ENCODE data around the gene LRBA.

DNA sequence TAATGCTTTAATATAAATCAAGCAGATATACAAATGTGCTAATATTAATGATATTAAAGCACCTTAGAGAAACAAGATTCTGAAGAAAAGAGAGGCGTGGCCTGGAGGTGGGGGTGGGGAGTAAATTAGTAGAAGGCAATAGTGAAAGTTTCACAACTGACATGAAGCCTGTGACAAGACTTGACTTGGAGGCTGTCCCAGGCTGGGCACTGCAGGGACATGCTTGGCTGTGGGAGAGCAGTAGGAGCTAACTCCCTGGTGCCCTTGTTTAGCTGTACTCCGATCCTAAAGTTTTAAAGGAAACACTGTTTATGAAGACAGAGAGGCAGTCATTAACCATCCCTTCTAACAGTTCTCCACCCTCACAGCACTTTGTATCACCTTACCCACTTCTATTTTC, 672.1 kb downstream of the LRBA start:
- TF ChIP-seq EP300 (IDR thresholded peaks at IDR 0.05) (no peak), CTCF (IDR thresholded peaks at IDR 0.05) (no peak), POLR2A (IDR thresholded peaks at IDR 0.05) (no peak)

Measured in ovary (tissue), 3 donors.